Activated CD8-positive, alpha-beta T cell treated with anti-CD3 and anti-CD28 coated beads for 36 hours (primary cell): ENCODE measurements around the gene SLAMF1. TPM values are rescaled to one million over a fixed set of nuclear protein-coding genes. Genes with fewer than 3 reads are reported as not detected.
A peak's percentile ranks its signal among the peaks of the same experiment; 100 is the strongest.

Source experiments
- ATAC-seq: fragments of 200-7000 bp; cut with Tn5 transposase; one replicate; pipeline ENCODE4 v1.10.0; 2021; ENCODE audit warnings: mild to moderate bottlenecking, moderate library complexity
- CTCF ChIA-PET: fragments of 350-600 bp; sonication (Branson Sonifier 250); formaldehyde crosslinking; loops from one replicate; lab custom pipeline; 2021; ENCODE audit warnings: antibody characterized with exemption; lab: Charles Lee
- POLR2A ChIA-PET: fragments of 350-600 bp; sonication (Branson Sonifier 250); formaldehyde crosslinking; loops from one replicate; lab custom pipeline; 2021; ENCODE audit warnings: antibody characterized with exemption; lab: Charles Lee
- DNase-seq: peaks from one replicate; pipeline ENCODE4 v3.0.0-alpha.2; 2020
- H3K27ac Mint-ChIP-seq: one replicate; pipeline ENCODE4 v1.8.0; 2021; ENCODE audit warnings: mild to moderate bottlenecking, mixed read lengths
- H3K27me3 Mint-ChIP-seq: one replicate; pipeline ENCODE4 v1.8.0; 2021; ENCODE audit warnings: mixed read lengths
- H3K36me3 Mint-ChIP-seq: one replicate; pipeline ENCODE4 v1.8.0; 2021; ENCODE audit warnings: low read depth, mixed read lengths
- H3K4me1 Mint-ChIP-seq: one replicate; pipeline ENCODE4 v1.8.0; 2021; ENCODE audit warnings: low read depth, mixed read lengths
- H3K4me3 Mint-ChIP-seq: one replicate; pipeline ENCODE4 v1.8.0; 2021; ENCODE audit warnings: mild to moderate bottlenecking, moderate library complexity, mixed read lengths
- H3K9me3 Mint-ChIP-seq: one replicate; pipeline ENCODE4 v1.8.0; 2021; ENCODE audit warnings: mixed read lengths
- intact Hi-C: fragments of 100-400 bp; cut with micrococcal nuclease; formaldehyde crosslinking; loops from one replicate; pipeline ENCODE4 v1.10.0; 2022
- total RNA-seq, 2 experiments: library from RNA; stranded (reverse); gene quantifications; one replicate each; pipeline ENCODE4 v1.2.3, GENCODE V29; 2021
- TF ChIP-seq, protein P1 (sequence below): fragments of 200-600 bp; IDR thresholded peaks from one replicate; pipeline ENCODE4 v1.8.0; 2022; ENCODE audit warnings: antibody characterized with exemption, mild to moderate bottlenecking

SLAMF1 gene
- total RNA-seq, 2 experiments from 2014 or later = 65.9 to 67.8 TPM

DNA sequence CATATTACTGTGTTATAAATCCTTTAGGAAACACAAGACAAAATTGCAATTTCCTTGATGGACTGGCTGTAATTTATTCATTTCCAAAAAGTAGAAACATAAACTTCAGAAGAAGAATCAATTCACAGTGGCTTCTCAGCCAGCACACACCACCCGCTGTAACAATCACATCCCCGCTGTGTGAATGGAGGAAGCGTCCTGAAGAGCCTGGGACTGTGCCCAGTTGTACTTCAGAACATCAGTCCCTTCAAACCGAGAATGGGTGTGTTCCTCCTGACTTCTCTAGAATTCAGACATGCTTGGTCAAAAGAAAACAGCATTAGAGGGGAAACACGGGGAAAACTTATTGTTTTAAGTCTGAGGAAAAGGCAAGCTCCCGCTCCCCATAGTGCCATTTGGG, 38.8 kb downstream of the SLAMF1 start:
- peaks cover 71% of the 10 kb centered on the region for H3K36me3 Mint-ChIP-seq
- ChIA-PET POLR2A (interaction anchor here (0.6 to 4.4 kb wide), 6 partner anchors 10 to 240 kb away, joined by 3 to 23 read pairs (median 4); no protein-coding TSS in a partner anchor), CTCF (interaction anchor here (1.1 to 10.6 kb wide), 13 partner anchors 8 to 231 kb away, joined by 3 to 191 read pairs (median 14); partner anchors contain the start of gene SLAMF6)
- intact Hi-C loops = no loop called here
- H3K27ac Mint-ChIP-seq = peak overlapping the region; percentile 89
- H3K27me3 Mint-ChIP-seq = no peaks in the 10 kb centered on the region
- no peak overlapping the region for H3K4me3 Mint-ChIP-seq
- peaks cover 57% of the 10 kb centered on the region for H3K4me1 Mint-ChIP-seq
- TF ChIP-seq, protein P1, sequence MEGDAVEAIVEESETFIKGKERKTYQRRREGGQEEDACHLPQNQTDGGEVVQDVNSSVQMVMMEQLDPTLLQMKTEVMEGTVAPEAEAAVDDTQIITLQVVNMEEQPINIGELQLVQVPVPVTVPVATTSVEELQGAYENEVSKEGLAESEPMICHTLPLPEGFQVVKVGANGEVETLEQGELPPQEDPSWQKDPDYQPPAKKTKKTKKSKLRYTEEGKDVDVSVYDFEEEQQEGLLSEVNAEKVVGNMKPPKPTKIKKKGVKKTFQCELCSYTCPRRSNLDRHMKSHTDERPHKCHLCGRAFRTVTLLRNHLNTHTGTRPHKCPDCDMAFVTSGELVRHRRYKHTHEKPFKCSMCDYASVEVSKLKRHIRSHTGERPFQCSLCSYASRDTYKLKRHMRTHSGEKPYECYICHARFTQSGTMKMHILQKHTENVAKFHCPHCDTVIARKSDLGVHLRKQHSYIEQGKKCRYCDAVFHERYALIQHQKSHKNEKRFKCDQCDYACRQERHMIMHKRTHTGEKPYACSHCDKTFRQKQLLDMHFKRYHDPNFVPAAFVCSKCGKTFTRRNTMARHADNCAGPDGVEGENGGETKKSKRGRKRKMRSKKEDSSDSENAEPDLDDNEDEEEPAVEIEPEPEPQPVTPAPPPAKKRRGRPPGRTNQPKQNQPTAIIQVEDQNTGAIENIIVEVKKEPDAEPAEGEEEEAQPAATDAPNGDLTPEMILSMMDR = no peak
- no peak for ATAC-seq
- DNase-seq = no peak
- peaks cover 20% of the 10 kb centered on the region for H3K9me3 Mint-ChIP-seq

DNA sequence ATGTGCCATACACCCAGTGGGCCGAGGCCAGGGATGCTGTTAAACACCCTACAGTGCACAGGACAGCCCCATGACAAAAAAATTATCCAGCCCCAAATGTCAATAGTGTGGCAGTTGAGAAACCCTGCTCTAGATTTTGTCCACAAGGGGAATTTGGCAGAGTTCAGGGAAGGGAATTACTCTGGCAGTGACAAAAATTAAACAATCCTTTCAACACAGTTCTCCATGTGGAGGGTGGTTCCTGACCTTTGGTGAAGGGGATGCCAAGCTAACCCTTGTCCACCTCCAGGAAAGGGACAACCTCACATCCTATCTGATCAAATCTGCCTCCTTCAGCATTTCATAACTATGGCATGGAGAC, 39.2 kb downstream of the SLAMF1 start:
- intact Hi-C loops = loop anchor here (1.0 to 2.0 kb wide), 2 partner anchors 63 to 178 kb away; no protein-coding TSS in a partner anchor
- POLR2A ChIA-PET = interaction anchor here (1.2 to 4.4 kb wide), 5 partner anchors 10 to 240 kb away, joined by 3 to 23 read pairs (median 5); no protein-coding TSS in a partner anchor
- DNase-seq = no peak
- no peaks in the 10 kb centered on the region for H3K27me3 Mint-ChIP-seq
- H3K9me3 Mint-ChIP-seq = peaks cover 23% of the 10 kb centered on the region
- peaks cover 57% of the 10 kb centered on the region for H3K4me1 Mint-ChIP-seq
- CTCF ChIA-PET = interaction anchor here (0.6 to 10.6 kb wide), 25 partner anchors 9 to 231 kb away, joined by 3 to 191 read pairs (median 9); partner anchors contain the start of gene SLAMF6
- ATAC-seq = no peak
- H3K27ac Mint-ChIP-seq = peak overlapping the region; percentile 89
- H3K36me3 Mint-ChIP-seq = peaks cover 67% of the 10 kb centered on the region
- no peak overlapping the region for H3K4me3 Mint-ChIP-seq
- TF ChIP-seq, protein P1 = no peak

DNA sequence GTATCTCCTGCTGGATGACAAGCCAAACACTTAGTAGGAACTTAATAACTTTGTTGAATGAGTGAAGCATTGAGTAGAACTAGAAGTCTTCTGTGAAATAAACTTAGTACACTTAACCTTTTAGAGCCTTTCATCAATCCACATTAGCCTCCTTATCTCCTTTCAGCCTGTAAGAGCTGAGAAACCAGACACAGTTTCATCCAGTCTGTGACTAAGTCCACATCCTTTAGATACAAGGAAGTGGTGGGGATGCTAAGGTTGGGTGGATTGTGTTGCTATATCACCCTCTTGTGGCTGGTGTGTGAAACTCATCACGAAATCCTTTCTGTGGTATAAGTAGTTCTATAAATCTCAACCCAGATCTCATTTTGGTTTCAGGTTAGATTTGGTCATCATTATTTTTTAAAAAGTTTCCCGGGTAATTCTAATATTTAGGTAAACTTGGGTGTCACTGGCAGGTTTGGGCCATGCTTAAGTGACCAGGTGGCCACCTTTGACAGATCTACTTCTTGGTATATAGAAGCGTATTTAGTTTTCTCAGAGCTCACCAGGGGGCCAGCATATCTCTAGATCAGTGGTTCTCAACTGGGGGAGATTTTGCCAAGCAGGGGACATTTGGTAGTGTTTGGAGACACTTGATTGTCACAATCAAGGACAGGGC, 39.7 kb downstream of the SLAMF1 start:
- CTCF ChIA-PET = interaction anchor here (0.6 to 10.6 kb wide), 45 partner anchors 8 to 252 kb away, joined by 3 to 191 read pairs (median 5); partner anchors contain the start of genes CD84, SLAMF6 and SLAMF7
- Mint-ChIP-seq H3K9me3 (peaks cover 25% of the 10 kb centered on the region), H3K4me3 (no peak overlapping the region)

DNA sequence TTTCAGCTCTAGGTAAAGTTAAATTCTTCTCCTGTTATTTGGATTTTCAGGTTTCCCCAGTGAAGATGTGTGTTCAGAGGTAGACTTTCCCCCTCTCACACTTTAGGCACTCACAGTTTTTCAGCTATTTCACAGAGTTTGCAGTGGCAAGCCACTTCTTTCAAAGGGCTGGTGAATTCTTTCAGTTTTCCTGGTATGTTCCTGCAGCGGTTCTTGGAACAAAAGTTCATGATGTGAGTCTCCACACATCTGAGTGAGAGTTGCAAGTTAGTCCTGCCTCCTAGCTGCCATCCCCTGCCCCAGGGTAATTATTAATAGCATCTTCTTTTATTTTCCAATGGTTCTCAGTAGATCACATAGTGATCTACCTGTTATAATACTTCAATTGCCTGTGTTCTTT, 40.2 kb downstream of the SLAMF1 start:
- H3K9me3 Mint-ChIP-seq = peaks cover 30% of the 10 kb centered on the region
- ATAC-seq (no peak), DNase-seq (no peak)
- TF ChIP-seq, protein P1 = no peak
- intact Hi-C loops = loop anchor here (1.0 to 2.0 kb wide), 2 partner anchors 62 to 177 kb away; no protein-coding TSS in a partner anchor
- H3K36me3 Mint-ChIP-seq = peaks cover 62% of the 10 kb centered on the region
- CTCF ChIA-PET = interaction anchor here (0.6 to 10.6 kb wide), 41 partner anchors 9 to 251 kb away, joined by 3 to 191 read pairs (median 5); partner anchors contain the start of genes CD84, SLAMF6 and SLAMF7
- H3K27ac Mint-ChIP-seq = peak overlapping the region; percentile 89
- no peaks in the 10 kb centered on the region for H3K27me3 Mint-ChIP-seq
- H3K4me1 Mint-ChIP-seq = peaks cover 55% of the 10 kb centered on the region
- no peak overlapping the region for H3K4me3 Mint-ChIP-seq
- POLR2A ChIA-PET = interaction anchor here (0.9 to 4.4 kb wide), 10 partner anchors 11 to 176 kb away, joined by 3 to 23 read pairs (median 4); partner anchors contain the start of gene CD84

More for the DNA sequence above, 39.7 kb downstream of the SLAMF1 start:
- H3K27ac Mint-ChIP-seq = peak overlapping the region; percentile 89
- intact Hi-C loops = loop anchor here (1.0 to 2.0 kb wide), 2 partner anchors 62 to 178 kb away; no protein-coding TSS in a partner anchor
- DNase-seq (peak; percentile 76), ATAC-seq (peak; percentile 95)
- TF ChIP-seq, protein P1 = peak; percentile 93
- H3K36me3 Mint-ChIP-seq = peaks cover 62% of the 10 kb centered on the region
- peaks cover 55% of the 10 kb centered on the region for H3K4me1 Mint-ChIP-seq
- H3K27me3 Mint-ChIP-seq = no peaks in the 10 kb centered on the region
- POLR2A ChIA-PET = interaction anchor here (0.9 to 4.4 kb wide), 10 partner anchors 11 to 239 kb away, joined by 3 to 23 read pairs (median 4); partner anchors contain the start of gene CD84
